RPMI7951 (cell line): ENCODE data around the gene CDH15. TPM values are rescaled to one million over a fixed set of nuclear protein-coding genes. Genes with fewer than 3 reads are reported as not detected.
"Not testable (repeated sequence)": the region's sequence is repeated elsewhere in the genome, so short reads cannot be mapped to it uniquely, and the experiment has no call there.

Experiments used
- DNase-seq: peaks from one replicate; pipeline ENCODE4 v3.0.0-alpha.2; 2012; ENCODE audit warnings: low read depth
- total RNA-seq: library from RNA; depleted of rRNA; stranded (reverse); fragments of >200 nt; shearing (Covaris generic); gene quantifications from 2 replicates; pipeline ENCODE4 v1.2.3, GENCODE V29; 2014

The CDH15 gene
- total RNA-seq, 1 experiment from 2014 or later = 0.36 TPM

GRCh38 chr16:89172528-89173173 is 1.1 kb downstream of the CDH15 start:
- peak; percentile 56 for DNase-seq

GRCh38 chr16:89173174-89173921 is 1.8 kb downstream of the CDH15 start:
- DNase-seq = no peak

GRCh38 chr16:89174055-89174827 is 2.7 kb downstream of the CDH15 start:
- no peak for DNase-seq

- DNase-seq = peak; percentile 89
Measured at GRCh38 chr16:89174877-89175276, 3.3 kb downstream of the CDH15 start.

GRCh38 chr16:89175280-89176146 is 4.0 kb downstream of the CDH15 start:
- peak; percentile 74 for DNase-seq

GRCh38 chr16:89176147-89176690 is 4.7 kb downstream of the CDH15 start:
- DNase-seq = no peak

GRCh38 chr16:89176717-89177116 is 5.2 kb downstream of the CDH15 start:
- no peak for DNase-seq

- DNase-seq = no peak
Measured at GRCh38 chr16:89177501-89177900, 6.0 kb downstream of the CDH15 start.

- DNase-seq = no peak
Measured at GRCh38 chr16:89178453-89179147, 7.1 kb downstream of the CDH15 start.

GRCh38 chr16:89179148-89179484 is 7.6 kb downstream of the CDH15 start:
- no peak for DNase-seq

- no peak for DNase-seq
Measured at GRCh38 chr16:89179656-89180315, 8.2 kb downstream of the CDH15 start.

- DNase-seq = no peak
Measured at GRCh38 chr16:89183463-89183862, 11.9 kb downstream of the CDH15 start.

GRCh38 chr16:89183975-89184676 is 12.6 kb downstream of the CDH15 start:
- DNase-seq = no peak

GRCh38 chr16:89184677-89184932 is 13.1 kb downstream of the CDH15 start:
- DNase-seq = no peak

- no peak for DNase-seq
Measured at GRCh38 chr16:89184933-89185794, 13.6 kb downstream of the CDH15 start.

GRCh38 chr16:89185887-89186592 is 14.5 kb downstream of the CDH15 start:
- DNase-seq = not testable (repeated sequence)

GRCh38 chr16:89186593-89187031 is 15.1 kb downstream of the CDH15 start:
- DNase-seq = not testable (repeated sequence)
